Mammary epithelial cell (primary cell): ENCODE measurements around the gene MAD2L1BP.

Source experiments
- CTCF ChIP-seq, 2 donors: IDR thresholded peaks in 1 of 2; conservative IDR thresholded peaks in 1 of 2; 2 replicates each; pipeline ENCODE4 v1.5.1; 2011 to 2012; ENCODE audit warnings: inconsistent platforms in 2 of 2, low read length in 2 of 2, mild to moderate bottlenecking in 2 of 2, control low read depth in 1 of 2, low read depth in 1 of 2; ENCODE audit not compliant: insufficient read depth in 1 of 2; ENCODE audit errors: extremely low read depth in 1 of 2
- EZH2 ChIP-seq: IDR thresholded peaks from 2 replicates; pipeline ENCODE4 v1.6.1; 2012; ENCODE audit warnings: low read length, inconsistent platforms, borderline replicate concordance

- TF ChIP-seq CTCF (conservative IDR thresholded peaks at IDR 0.05 in 1 of 2, IDR thresholded peaks at IDR 0.05 in 1 of 2; ENCODE audit: extremely low read depth in 1 of 2, insufficient read depth in 1 of 2, low read depth in 1 of 2, low read length in 2 of 2), result no peak
- TF ChIP-seq EZH2, result no peak
Measured at GRCh38 chr6:43674921-43675320, 39.3 kb downstream of the MAD2L1BP start.
